ENCODE results near the gene DNAL4.

DNAL4 gene

DNA sequence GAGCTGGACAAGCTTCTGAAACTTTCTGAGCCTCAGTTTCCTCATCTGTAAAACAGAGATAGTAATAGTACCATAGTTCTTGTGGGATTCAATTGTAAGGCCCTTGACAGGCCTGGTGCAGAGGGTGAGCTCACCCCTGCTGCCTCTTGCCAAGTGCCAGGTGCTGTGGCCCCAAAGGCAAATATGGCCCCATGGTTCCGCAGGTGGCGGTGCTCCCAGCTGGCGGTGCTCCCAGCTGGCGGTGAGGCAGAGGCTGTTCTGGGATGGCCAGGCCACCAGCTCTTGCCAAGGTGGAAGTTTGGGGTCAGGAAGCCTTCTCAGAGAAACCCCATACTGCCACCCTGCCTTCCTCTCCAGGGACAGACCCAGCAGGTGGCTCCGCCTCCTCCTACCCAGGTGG, 41.0 kb upstream of the DNAL4 start:
- no peak overlapping the region for H3K27ac ChIP-seq (ENCODE audit: low read depth, low read length)
- H3K36me3 ChIP-seq (ENCODE audit: control insufficient read depth in 5 of 5, insufficient read depth in 5 of 5, low read length in 5 of 5): no peaks in the 10 kb centered on the region
- no peak overlapping the region for H3K9ac ChIP-seq (ENCODE audit: low read length in 5 of 5)
- H3K27me3 ChIP-seq (ENCODE audit: control insufficient read depth in 5 of 5, insufficient read depth in 4 of 5, low read length in 5 of 5): peaks cover 9 to 25% (median 20%) of the 10 kb centered on the region in 5 donors
- no peaks in the 10 kb centered on the region for H3K9me3 ChIP-seq (ENCODE audit: control insufficient read depth in 5 of 5, low read length in 5 of 5)
- H3K4me1 ChIP-seq (ENCODE audit: control insufficient read depth in 5 of 5, insufficient read depth in 5 of 5, low read length in 5 of 5): no peaks in the 10 kb centered on the region
- no peak overlapping the region for H3K4me3 ChIP-seq (ENCODE audit: low read depth in 1 of 5, low read length in 5 of 5)

GRCh38 chr22:38834215-38834953, 40.4 kb upstream of the DNAL4 start:
- Histone ChIP-seq H3K27me3 (ENCODE audit: control insufficient read depth in 5 of 5, insufficient read depth in 4 of 5, low read length in 5 of 5) (peaks cover 9 to 25% (median 19%) of the 10 kb centered on the region in 5 donors), H3K4me3 (ENCODE audit: low read depth in 1 of 5, low read length in 5 of 5) (no peak overlapping the region), H3K9ac (ENCODE audit: low read length in 5 of 5) (no peak overlapping the region), H3K27ac (ENCODE audit: low read depth, low read length) (no peak overlapping the region), H3K9me3 (ENCODE audit: control insufficient read depth in 5 of 5, low read length in 5 of 5) (no peaks in the 10 kb centered on the region), H3K4me1 (ENCODE audit: control insufficient read depth in 5 of 5, insufficient read depth in 5 of 5, low read length in 5 of 5) (no peaks in the 10 kb centered on the region), H3K36me3 (ENCODE audit: control insufficient read depth in 5 of 5, insufficient read depth in 5 of 5, low read length in 5 of 5) (no peaks in the 10 kb centered on the region)

DNA sequence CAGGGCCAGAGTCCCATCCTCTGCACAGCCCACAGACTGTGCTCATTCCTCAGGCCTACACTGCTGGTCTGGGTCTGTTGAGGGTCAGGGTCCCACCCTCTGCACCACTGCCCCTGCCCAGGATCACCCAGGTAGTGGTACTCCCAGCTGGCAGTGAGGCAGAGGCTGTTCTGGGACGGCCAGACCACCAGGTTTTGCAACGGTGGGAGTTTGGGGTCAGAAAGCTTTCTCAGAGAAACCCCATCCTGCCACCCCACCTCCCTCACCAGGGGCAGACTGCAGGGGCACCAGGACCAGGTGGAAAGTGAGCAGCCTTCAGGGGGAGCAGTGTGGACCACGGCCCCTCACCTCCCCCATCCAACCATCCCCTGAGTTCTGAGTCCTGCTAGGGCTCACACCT, 39.1 kb upstream of the DNAL4 start:
- Histone ChIP-seq H3K4me1 (ENCODE audit: control insufficient read depth in 5 of 5, insufficient read depth in 5 of 5, low read length in 5 of 5) (no peaks in the 10 kb centered on the region), H3K9me3 (ENCODE audit: control insufficient read depth in 5 of 5, low read length in 5 of 5) (peaks cover 0 to 4% (median 0%) of the 10 kb centered on the region in 5 donors), H3K27ac (ENCODE audit: low read depth, low read length) (no peak overlapping the region), H3K4me3 (ENCODE audit: low read depth in 1 of 5, low read length in 5 of 5) (no peak overlapping the region), H3K27me3 (ENCODE audit: control insufficient read depth in 5 of 5, insufficient read depth in 4 of 5, low read length in 5 of 5) (peaks cover 9 to 25% (median 19%) of the 10 kb centered on the region in 5 donors), H3K9ac (ENCODE audit: low read length in 5 of 5) (no peak overlapping the region), H3K36me3 (ENCODE audit: control insufficient read depth in 5 of 5, insufficient read depth in 5 of 5, low read length in 5 of 5) (no peaks in the 10 kb centered on the region)

- peaks cover 0 to 4% (median 0%) of the 10 kb centered on the region in 5 donors for H3K9me3 ChIP-seq (ENCODE audit: control insufficient read depth in 5 of 5, low read length in 5 of 5)
- H3K36me3 ChIP-seq (ENCODE audit: control insufficient read depth in 5 of 5, insufficient read depth in 5 of 5, low read length in 5 of 5): no peaks in the 10 kb centered on the region
- H3K27me3 ChIP-seq (ENCODE audit: control insufficient read depth in 5 of 5, insufficient read depth in 4 of 5, low read length in 5 of 5): peaks cover 9 to 23% (median 18%) of the 10 kb centered on the region in 5 donors
- no peak overlapping the region for H3K27ac ChIP-seq (ENCODE audit: low read depth, low read length)
- H3K9ac ChIP-seq (ENCODE audit: low read length in 5 of 5): no peak overlapping the region
- H3K4me3 ChIP-seq (ENCODE audit: low read depth in 1 of 5, low read length in 5 of 5): no peak overlapping the region
- H3K4me1 ChIP-seq (ENCODE audit: control insufficient read depth in 5 of 5, insufficient read depth in 5 of 5, low read length in 5 of 5): no peaks in the 10 kb centered on the region
Measured at GRCh38 chr22:38832005-38832978, 38.3 kb upstream of the DNAL4 start.

GRCh38 chr22:38831166-38831945, 37.4 kb upstream of the DNAL4 start:
- Histone ChIP-seq H3K27me3 (ENCODE audit: control insufficient read depth in 5 of 5, insufficient read depth in 4 of 5, low read length in 5 of 5) (peaks cover 9 to 18% (median 15%) of the 10 kb centered on the region in 5 donors), H3K9me3 (ENCODE audit: control insufficient read depth in 5 of 5, low read length in 5 of 5) (peaks cover 0 to 4% (median 0%) of the 10 kb centered on the region in 5 donors), H3K36me3 (ENCODE audit: control insufficient read depth in 5 of 5, insufficient read depth in 5 of 5, low read length in 5 of 5) (no peaks in the 10 kb centered on the region), H3K27ac (ENCODE audit: low read depth, low read length) (no peak overlapping the region), H3K9ac (ENCODE audit: low read length in 5 of 5) (no peak overlapping the region), H3K4me3 (ENCODE audit: low read depth in 1 of 5, low read length in 5 of 5) (no peak overlapping the region), H3K4me1 (ENCODE audit: control insufficient read depth in 5 of 5, insufficient read depth in 5 of 5, low read length in 5 of 5) (no peaks in the 10 kb centered on the region)

- H3K4me3 ChIP-seq (ENCODE audit: low read depth in 1 of 5, low read length in 5 of 5): no peak overlapping the region
- H3K36me3 ChIP-seq (ENCODE audit: control insufficient read depth in 5 of 5, insufficient read depth in 5 of 5, low read length in 5 of 5): no peaks in the 10 kb centered on the region
- H3K27me3 ChIP-seq (ENCODE audit: control insufficient read depth in 5 of 5, insufficient read depth in 4 of 5, low read length in 5 of 5): peaks cover 5 to 15% (median 14%) of the 10 kb centered on the region in 5 donors
- no peaks in the 10 kb centered on the region for H3K4me1 ChIP-seq (ENCODE audit: control insufficient read depth in 5 of 5, insufficient read depth in 5 of 5, low read length in 5 of 5)
- H3K27ac ChIP-seq (ENCODE audit: low read depth, low read length): no peak overlapping the region
- H3K9me3 ChIP-seq (ENCODE audit: control insufficient read depth in 5 of 5, low read length in 5 of 5): peaks cover 0 to 4% (median 0%) of the 10 kb centered on the region in 5 donors
- H3K9ac ChIP-seq (ENCODE audit: low read length in 5 of 5): no peak overlapping the region
Measured at GRCh38 chr22:38830845-38831108, 36.8 kb upstream of the DNAL4 start.

GRCh38 chr22:38830026-38830844, 36.3 kb upstream of the DNAL4 start:
- Histone ChIP-seq H3K36me3 (ENCODE audit: control insufficient read depth in 5 of 5, insufficient read depth in 5 of 5, low read length in 5 of 5) (no peaks in the 10 kb centered on the region), H3K27me3 (ENCODE audit: control insufficient read depth in 5 of 5, insufficient read depth in 4 of 5, low read length in 5 of 5) (peaks cover 0 to 13% (median 12%) of the 10 kb centered on the region in 5 donors)

GRCh38 chr22:38829485-38829884, 35.5 kb upstream of the DNAL4 start:
- H3K9me3 ChIP-seq (ENCODE audit: control insufficient read depth in 5 of 5, low read length in 5 of 5): peaks cover 0 to 4% (median 0%) of the 10 kb centered on the region in 5 donors
- H3K4me1 ChIP-seq (ENCODE audit: control insufficient read depth in 5 of 5, insufficient read depth in 5 of 5, low read length in 5 of 5): no peaks in the 10 kb centered on the region
- no peak overlapping the region for H3K27ac ChIP-seq (ENCODE audit: low read depth, low read length)
- H3K9ac ChIP-seq (ENCODE audit: low read length in 5 of 5): no peak overlapping the region
- peaks cover 0 to 11% (median 6%) of the 10 kb centered on the region in 5 donors for H3K27me3 ChIP-seq (ENCODE audit: control insufficient read depth in 5 of 5, insufficient read depth in 4 of 5, low read length in 5 of 5)
- H3K4me3 ChIP-seq (ENCODE audit: low read depth in 1 of 5, low read length in 5 of 5): no peak overlapping the region
- no peaks in the 10 kb centered on the region for H3K36me3 ChIP-seq (ENCODE audit: control insufficient read depth in 5 of 5, insufficient read depth in 5 of 5, low read length in 5 of 5)

More at GRCh38 chr22:38830026-38830844, 36.3 kb upstream of the DNAL4 start:
- Histone ChIP-seq H3K4me1 (ENCODE audit: control insufficient read depth in 5 of 5, insufficient read depth in 5 of 5, low read length in 5 of 5) (no peaks in the 10 kb centered on the region), H3K9me3 (ENCODE audit: control insufficient read depth in 5 of 5, low read length in 5 of 5) (peaks cover 0 to 4% (median 0%) of the 10 kb centered on the region in 5 donors), H3K9ac (ENCODE audit: low read length in 5 of 5) (no peak overlapping the region), H3K27ac (ENCODE audit: low read depth, low read length) (no peak overlapping the region), H3K4me3 (ENCODE audit: low read depth in 1 of 5, low read length in 5 of 5) (no peak overlapping the region)

DNA sequence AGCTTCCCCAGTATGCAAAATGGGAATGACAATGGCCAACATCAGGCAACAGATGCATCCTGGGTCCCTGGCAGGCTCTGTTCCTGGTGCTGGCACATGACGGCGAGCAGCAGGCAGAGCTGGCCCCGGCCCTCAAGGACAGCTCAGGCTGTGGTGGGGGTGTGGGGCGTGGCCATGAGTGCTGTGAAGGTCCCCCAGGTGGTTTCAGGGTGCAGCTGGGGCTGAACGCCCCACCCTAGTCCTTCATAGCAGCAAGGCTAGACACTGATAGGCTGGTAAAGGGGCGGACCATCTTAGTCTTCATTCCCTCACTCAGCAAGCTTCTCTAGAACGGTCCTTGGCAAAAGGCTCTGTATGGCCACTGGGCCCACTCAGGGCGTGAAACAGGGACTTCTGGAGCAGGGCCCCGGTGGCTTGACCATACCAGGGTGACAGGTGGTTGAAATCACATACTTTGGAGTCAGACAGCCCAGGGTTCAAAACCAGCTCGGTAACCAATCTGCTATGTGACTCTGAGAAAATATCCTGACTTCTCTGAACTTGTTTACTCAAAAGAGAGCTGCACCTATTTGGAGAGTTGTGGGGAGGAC, 34.8 kb upstream of the DNAL4 start:
- peaks cover 0 to 9% (median 6%) of the 10 kb centered on the region in 5 donors for H3K27me3 ChIP-seq (ENCODE audit: control insufficient read depth in 5 of 5, insufficient read depth in 4 of 5, low read length in 5 of 5)
- no peaks in the 10 kb centered on the region for H3K4me1 ChIP-seq (ENCODE audit: control insufficient read depth in 5 of 5, insufficient read depth in 5 of 5, low read length in 5 of 5)
- no peak overlapping the region for H3K4me3 ChIP-seq (ENCODE audit: low read depth in 1 of 5, low read length in 5 of 5)
- H3K27ac ChIP-seq (ENCODE audit: low read depth, low read length): no peak overlapping the region
- no peak overlapping the region for H3K9ac ChIP-seq (ENCODE audit: low read length in 5 of 5)
- peaks cover 0 to 4% (median 0%) of the 10 kb centered on the region in 5 donors for H3K9me3 ChIP-seq (ENCODE audit: control insufficient read depth in 5 of 5, low read length in 5 of 5)
- no peaks in the 10 kb centered on the region for H3K36me3 ChIP-seq (ENCODE audit: control insufficient read depth in 5 of 5, insufficient read depth in 5 of 5, low read length in 5 of 5)

All from subcutaneous abdominal adipose tissue (tissue), 5 donors.